SKM-1 (cell line): Measurements from ENCODE around the gene EYA2.
"Not testable (repeated sequence)": the region's sequence is repeated elsewhere in the genome, so short reads cannot be mapped to it uniquely, and the experiment has no call there.

ENCODE experiments used
- DNase-seq: peaks from one replicate; lab custom pipeline; 2025; ENCODE audit not compliant: unreplicated experiment; lab: John Stamatoyannopoulos, UW

Gene EYA2

GRCh38 chr20:47196091-47197081 is 301.7 kb downstream of the EYA2 start:
- DNase-seq: peak; percentile 57

GRCh38 chr20:47198254-47198671 is 303.6 kb downstream of the EYA2 start:
- DNase-seq: no peak

- no peak for DNase-seq
Measured at GRCh38 chr20:47198996-47199552, 304.4 kb downstream of the EYA2 start.

GRCh38 chr20:47201074-47201730 is 306.6 kb downstream of the EYA2 start:
- no peak for DNase-seq

GRCh38 chr20:47202733-47203667 is 308.4 kb downstream of the EYA2 start:
- DNase-seq: no peak

- DNase-seq: no peak
Measured at GRCh38 chr20:47204008-47204849, 309.6 kb downstream of the EYA2 start.

- DNase-seq: not testable (repeated sequence)
Measured at GRCh38 chr20:47204850-47205122, 310.1 kb downstream of the EYA2 start.

- DNase-seq: peak; percentile 20
Measured at GRCh38 chr20:47205577-47206123, 311.0 kb downstream of the EYA2 start.

- DNase-seq: not testable (repeated sequence)
Measured at GRCh38 chr20:47206552-47206951, 311.9 kb downstream of the EYA2 start.

GRCh38 chr20:47206962-47207641 is 312.5 kb downstream of the EYA2 start:
- no peak for DNase-seq

GRCh38 chr20:47208534-47209174 is 314.0 kb downstream of the EYA2 start:
- no peak for DNase-seq

GRCh38 chr20:47209982-47210381 is 315.3 kb downstream of the EYA2 start:
- no peak for DNase-seq

- no peak for DNase-seq
Measured at GRCh38 chr20:47210470-47210869, 315.8 kb downstream of the EYA2 start.

GRCh38 chr20:47211036-47211435 is 316.4 kb downstream of the EYA2 start:
- no peak for DNase-seq

- DNase-seq: no peak
Measured at GRCh38 chr20:47212606-47213207, 318.1 kb downstream of the EYA2 start.

GRCh38 chr20:47213966-47214365 is 319.3 kb downstream of the EYA2 start:
- DNase-seq: no peak

GRCh38 chr20:47215653-47216397 is 321.2 kb downstream of the EYA2 start:
- DNase-seq: no peak
